Karpas-422 (cell line): ENCODE results near the gene PGM2. TPM values are rescaled to one million over a fixed set of nuclear protein-coding genes. Genes with fewer than 3 reads are reported as not detected.

Source experiments
- DNase-seq: peaks from one replicate; pipeline ENCODE4 v3.0.0-alpha.2; 2015
- H2AFZ ChIP-seq: fragments of 200-600 bp; sonication (generic); 2 replicates; pipeline ENCODE4 v1.6.1; 2014; ENCODE audit warnings: antibody characterized with exemption, low read length, mixed read lengths
- H3K27ac ChIP-seq: fragments of 200-600 bp; sonication (generic); 2 replicates; pipeline ENCODE4 v1.5.1; 2014; ENCODE audit warnings: mild to moderate bottlenecking, low read length, moderate library complexity
- H3K27me3 ChIP-seq: fragments of 200-600 bp; sonication (generic); 2 replicates; pipeline ENCODE4 v1.6.1; 2014; ENCODE audit warnings: low read length, mixed read lengths
- H3K36me3 ChIP-seq: fragments of 200-600 bp; sonication (generic); 2 replicates; pipeline ENCODE4 v1.6.1; 2014; ENCODE audit warnings: low read length, mixed read lengths; ENCODE audit not compliant: insufficient read depth
- H3K4me1 ChIP-seq: fragments of 200-600 bp; sonication (generic); 2 replicates; pipeline ENCODE4 v1.6.1; 2014; ENCODE audit warnings: mild to moderate bottlenecking, low read length, mixed read lengths
- H3K4me2 ChIP-seq: fragments of 200-600 bp; sonication (generic); 2 replicates; pipeline ENCODE4 v1.6.1; 2014; ENCODE audit warnings: low read length, low read depth, mild to moderate bottlenecking; ENCODE audit not compliant: poor library complexity, severe bottlenecking
- H3K4me3 ChIP-seq: fragments of 200-600 bp; sonication (generic); 2 replicates; pipeline ENCODE4 v1.5.1; 2014; ENCODE audit warnings: mild to moderate bottlenecking, antibody characterized with exemption, low read length, mixed read lengths
- H3K79me2 ChIP-seq: fragments of 200-600 bp; sonication (generic); 2 replicates; pipeline ENCODE4 v1.6.1; 2014; ENCODE audit warnings: mild to moderate bottlenecking, low read length, mixed read lengths
- H3K9ac ChIP-seq: fragments of 200-600 bp; sonication (generic); 2 replicates; pipeline ENCODE4 v1.6.0; 2014; ENCODE audit warnings: low read length
- H3K9me2 ChIP-seq: fragments of 200-600 bp; sonication (generic), shearing (Covaris generic); replicated peaks from 2 replicates; pipeline ENCODE4 v1.6.0; 2014; ENCODE audit warnings: mild to moderate bottlenecking, low read length, moderate library complexity; ENCODE audit not compliant: insufficient read depth
- H3K9me3 ChIP-seq: fragments of 300-700, 200-600 bp; sonication (generic); 2 replicates; pipeline ENCODE4 v1.6.1; 2014; ENCODE audit warnings: low read length, mixed read lengths
- H4K20me1 ChIP-seq: fragments of 200-600 bp; sonication (generic); 2 replicates; pipeline ENCODE4 v1.6.1; 2014; ENCODE audit warnings: mild to moderate bottlenecking, antibody characterized with exemption, low read length, low read depth; ENCODE audit not compliant: insufficient read depth
- total RNA-seq: library from RNA; depleted of rRNA; stranded (reverse); fragments of >200 nt; shearing (Covaris generic); gene quantifications from 2 replicates; pipeline ENCODE4 v1.2.3, GENCODE V29; 2014; ENCODE audit warnings: low replicate concordance

The PGM2 gene
- total RNA-seq, 1 experiment from 2014 or later, result 40.3 TPM

DNA sequence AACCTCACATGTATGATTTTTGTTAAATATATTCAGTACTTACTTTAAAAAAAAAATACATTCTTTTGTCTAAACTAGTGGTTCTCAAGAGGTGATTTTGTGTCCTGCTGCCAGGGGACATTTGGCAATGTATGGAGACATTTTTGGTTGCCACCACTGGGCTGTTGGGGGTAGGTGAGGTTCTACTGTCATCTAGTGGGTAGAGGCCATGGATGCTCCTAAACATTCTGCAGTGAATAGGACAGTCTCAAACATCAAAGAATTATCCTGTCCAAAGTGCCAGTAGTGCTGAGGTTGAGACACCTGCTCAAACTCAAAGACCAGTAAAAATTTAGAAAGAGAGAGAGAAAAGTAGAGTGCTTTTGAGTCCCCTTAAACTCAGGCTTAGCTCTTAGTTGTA, 32.9 kb upstream of the PGM2 start:
- H3K4me3 ChIP-seq, result no peak overlapping the region
- H3K36me3 ChIP-seq, result no peaks in the 10 kb centered on the region
- DNase-seq, result peak; percentile 58
- no peaks in the 10 kb centered on the region for H4K20me1 ChIP-seq
- no peak overlapping the region for H3K4me2 ChIP-seq
- H3K9me3 ChIP-seq, result no peaks in the 10 kb centered on the region
- no peak overlapping the region for H2AFZ ChIP-seq
- H3K27me3 ChIP-seq, result no peaks in the 10 kb centered on the region
- no peak overlapping the region for H3K9ac ChIP-seq
- H3K9me2 ChIP-seq, result no peaks in the 10 kb centered on the region
- H3K27ac ChIP-seq, result no peak overlapping the region
- no peaks in the 10 kb centered on the region for H3K4me1 ChIP-seq
- no peaks in the 10 kb centered on the region for H3K79me2 ChIP-seq

DNA sequence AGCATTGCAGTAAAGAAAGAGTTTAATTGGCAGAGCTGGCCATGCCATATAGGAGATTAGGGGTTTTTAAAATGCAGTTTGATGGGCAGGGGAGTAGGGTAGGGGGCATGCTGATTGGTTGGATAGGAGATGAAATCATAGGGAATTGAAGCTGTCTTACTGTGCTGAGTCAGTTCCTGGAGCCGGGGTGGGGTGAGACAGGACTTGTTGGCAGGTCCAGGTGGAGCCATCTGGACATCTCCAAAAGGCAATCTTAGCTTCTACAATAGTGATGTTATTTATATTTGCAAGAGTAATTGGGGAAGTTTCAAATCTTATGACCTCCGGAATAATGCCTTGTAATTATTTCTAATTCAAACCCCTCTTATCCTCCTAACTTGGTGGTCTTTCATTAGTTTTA, 32.4 kb upstream of the PGM2 start:
- Histone ChIP-seq H3K36me3 (no peaks in the 10 kb centered on the region), H3K79me2 (no peaks in the 10 kb centered on the region), H3K9ac (no peak overlapping the region), H2AFZ (no peak overlapping the region), H3K27ac (no peak overlapping the region), H3K4me2 (no peak overlapping the region), H3K9me3 (no peaks in the 10 kb centered on the region), H4K20me1 (no peaks in the 10 kb centered on the region), H3K27me3 (no peaks in the 10 kb centered on the region), H3K4me3 (no peak overlapping the region), H3K4me1 (no peaks in the 10 kb centered on the region), H3K9me2 (no peaks in the 10 kb centered on the region)
- no peak for DNase-seq

DNA sequence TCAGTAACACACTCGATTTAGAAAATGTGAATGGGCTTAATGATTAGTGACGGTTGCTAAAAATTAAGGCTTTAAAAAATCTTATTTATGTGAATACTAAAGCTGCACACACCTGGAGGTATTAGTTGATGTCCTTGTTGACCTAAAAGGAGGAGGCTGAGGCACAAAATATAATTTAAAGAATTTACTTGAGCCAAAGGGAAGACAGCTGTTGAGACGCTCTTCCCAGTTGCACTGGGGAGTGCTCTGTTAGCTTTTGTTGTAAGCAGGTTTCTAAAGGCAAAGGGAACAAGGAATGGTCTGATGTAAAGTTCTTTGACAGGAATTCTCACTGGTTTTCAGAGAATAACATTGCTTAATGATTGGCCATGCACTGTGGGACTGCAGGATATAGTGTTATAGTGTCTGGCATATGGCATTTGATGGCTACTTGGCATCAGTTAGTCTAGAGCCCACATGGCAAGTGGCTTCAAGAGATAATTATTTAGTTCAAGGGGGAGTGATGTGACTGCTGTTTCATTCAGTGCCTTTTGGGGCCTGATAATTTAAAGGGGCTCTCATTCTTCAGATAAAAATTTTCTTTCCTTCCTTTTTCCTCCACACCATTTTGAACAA, 30.8 kb upstream of the PGM2 start:
- Histone ChIP-seq H3K27me3 (no peaks in the 10 kb centered on the region), H3K36me3 (no peaks in the 10 kb centered on the region), H2AFZ (no peak overlapping the region), H4K20me1 (no peaks in the 10 kb centered on the region), H3K4me3 (no peak overlapping the region), H3K4me1 (no peaks in the 10 kb centered on the region), H3K27ac (no peak overlapping the region), H3K9me3 (no peaks in the 10 kb centered on the region), H3K9me2 (no peaks in the 10 kb centered on the region), H3K9ac (no peak overlapping the region), H3K4me2 (no peak overlapping the region), H3K79me2 (no peaks in the 10 kb centered on the region)
- DNase-seq, result no peak

DNA sequence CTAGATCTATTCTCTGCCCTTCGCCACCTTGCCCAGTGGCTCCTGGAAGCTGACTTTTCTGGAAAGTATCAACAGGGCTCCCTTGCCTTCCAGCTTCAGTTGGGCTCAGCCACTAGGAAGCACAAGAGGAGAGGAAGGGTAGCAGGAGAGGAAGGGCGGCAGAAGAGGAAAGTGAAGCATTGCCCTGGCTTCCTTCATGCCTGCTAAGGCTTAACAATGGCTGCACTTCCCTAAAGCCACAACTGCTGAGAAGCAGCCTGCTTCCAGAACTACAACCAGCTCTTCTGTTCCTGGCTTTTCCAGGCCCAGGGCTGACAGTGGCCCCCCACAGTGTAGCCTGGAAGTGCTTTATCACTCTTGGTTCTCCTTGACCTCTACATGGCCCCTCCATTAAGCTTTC, 29.1 kb upstream of the PGM2 start:
- H4K20me1 ChIP-seq, result no peaks in the 10 kb centered on the region
- no peaks in the 10 kb centered on the region for H3K9me3 ChIP-seq
- DNase-seq, result no peak
- H3K27me3 ChIP-seq, result no peaks in the 10 kb centered on the region
- no peak overlapping the region for H2AFZ ChIP-seq
- no peaks in the 10 kb centered on the region for H3K79me2 ChIP-seq
- H3K9ac ChIP-seq, result no peak overlapping the region
- H3K4me2 ChIP-seq, result no peak overlapping the region
- no peak overlapping the region for H3K4me3 ChIP-seq
- H3K27ac ChIP-seq, result no peak overlapping the region
- no peaks in the 10 kb centered on the region for H3K9me2 ChIP-seq
- H3K36me3 ChIP-seq, result no peaks in the 10 kb centered on the region
- no peaks in the 10 kb centered on the region for H3K4me1 ChIP-seq

DNA sequence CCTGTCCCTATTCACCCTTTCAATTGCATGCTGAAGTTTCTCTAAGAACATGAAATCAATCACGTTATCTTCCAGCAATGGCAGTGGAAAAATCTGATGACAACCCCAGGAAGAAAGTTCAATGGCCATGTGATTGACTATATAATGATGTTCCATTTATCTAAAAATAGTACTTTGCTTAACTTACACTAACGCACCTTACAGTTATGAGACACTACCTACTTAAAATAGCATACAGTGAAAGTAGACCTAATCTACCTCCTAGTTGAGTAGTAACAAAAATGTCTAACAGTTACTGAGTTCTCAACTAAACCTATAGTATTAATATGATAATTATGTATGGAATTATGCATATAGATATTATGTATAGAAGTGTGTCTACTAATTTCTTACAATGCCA, 28.6 kb upstream of the PGM2 start:
- no peak for DNase-seq
- Histone ChIP-seq H3K27me3 (no peaks in the 10 kb centered on the region), H3K27ac (no peak overlapping the region), H3K4me1 (no peaks in the 10 kb centered on the region), H3K9me2 (no peaks in the 10 kb centered on the region), H3K9ac (no peak overlapping the region), H3K9me3 (no peaks in the 10 kb centered on the region), H4K20me1 (no peaks in the 10 kb centered on the region), H2AFZ (no peak overlapping the region), H3K4me3 (no peak overlapping the region), H3K36me3 (no peaks in the 10 kb centered on the region), H3K79me2 (no peaks in the 10 kb centered on the region), H3K4me2 (no peak overlapping the region)

DNA sequence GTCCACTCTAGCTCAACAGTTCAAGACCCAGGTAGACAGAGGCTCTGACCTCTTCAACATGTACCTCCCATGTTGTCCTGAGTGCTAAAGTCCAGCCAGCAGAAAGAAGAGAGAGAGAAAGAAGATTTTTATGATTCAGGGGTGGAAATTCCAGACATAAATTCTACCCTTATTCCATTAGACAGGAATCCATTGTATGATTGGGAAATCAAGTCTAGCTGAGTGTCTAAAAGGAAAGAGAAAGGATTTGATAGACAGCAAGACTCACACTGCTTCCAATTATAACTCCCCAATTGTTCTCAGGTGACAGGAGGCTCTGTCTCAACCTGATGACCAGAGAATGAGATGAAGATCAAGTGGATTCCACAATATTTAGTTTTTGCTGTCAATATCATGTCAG, 27.9 kb upstream of the PGM2 start:
- H4K20me1 ChIP-seq, result no peaks in the 10 kb centered on the region

DNA sequence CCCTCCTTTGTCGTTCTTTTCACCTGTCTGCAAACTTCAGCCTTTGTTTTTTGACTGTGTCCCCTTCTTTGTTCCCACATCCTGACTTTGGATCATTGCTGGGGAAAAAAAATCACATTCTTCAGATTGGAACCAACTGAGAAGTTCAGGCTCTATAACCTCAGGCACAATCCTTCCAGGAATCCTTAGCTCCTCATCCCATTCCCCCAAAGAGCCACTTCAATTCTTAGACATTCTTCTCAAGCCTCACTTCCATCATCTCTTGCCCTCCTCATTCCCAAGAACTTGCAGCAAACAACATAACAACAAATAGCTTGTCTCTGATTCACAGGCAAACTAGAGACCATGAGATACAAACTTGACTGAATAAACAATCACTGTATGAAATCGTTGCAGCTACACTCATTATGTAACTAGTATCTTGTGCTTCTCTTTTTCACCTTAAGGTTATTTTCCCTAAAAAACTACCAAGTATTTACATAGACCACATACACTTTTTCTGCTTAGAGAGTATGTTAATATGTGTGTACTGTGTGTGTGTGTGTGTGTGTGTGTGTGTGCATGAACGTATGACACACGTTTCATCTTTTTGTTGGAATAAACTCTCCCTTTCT, 26.4 kb upstream of the PGM2 start:
- H3K9me2 ChIP-seq, result no peaks in the 10 kb centered on the region
- DNase-seq, result no peak
- H3K27me3 ChIP-seq, result no peaks in the 10 kb centered on the region
- H2AFZ ChIP-seq, result no peak overlapping the region
- no peaks in the 10 kb centered on the region for H3K9me3 ChIP-seq
- no peaks in the 10 kb centered on the region for H3K79me2 ChIP-seq
- H3K27ac ChIP-seq, result no peak overlapping the region
- no peak overlapping the region for H3K9ac ChIP-seq
- no peaks in the 10 kb centered on the region for H4K20me1 ChIP-seq
- no peaks in the 10 kb centered on the region for H3K4me1 ChIP-seq
- H3K4me2 ChIP-seq, result no peak overlapping the region
- H3K36me3 ChIP-seq, result no peaks in the 10 kb centered on the region
- no peak overlapping the region for H3K4me3 ChIP-seq

More for the DNA sequence above, 27.9 kb upstream of the PGM2 start:
- no peak overlapping the region for H2AFZ ChIP-seq
- H3K9ac ChIP-seq, result no peak overlapping the region
- no peaks in the 10 kb centered on the region for H3K36me3 ChIP-seq
- no peak overlapping the region for H3K4me2 ChIP-seq
- no peak overlapping the region for H3K4me3 ChIP-seq
- no peaks in the 10 kb centered on the region for H3K27me3 ChIP-seq
- H3K4me1 ChIP-seq, result no peaks in the 10 kb centered on the region
- no peaks in the 10 kb centered on the region for H3K9me2 ChIP-seq
- H3K9me3 ChIP-seq, result no peaks in the 10 kb centered on the region
- DNase-seq, result no peak
- H3K79me2 ChIP-seq, result no peaks in the 10 kb centered on the region
- no peak overlapping the region for H3K27ac ChIP-seq

DNA sequence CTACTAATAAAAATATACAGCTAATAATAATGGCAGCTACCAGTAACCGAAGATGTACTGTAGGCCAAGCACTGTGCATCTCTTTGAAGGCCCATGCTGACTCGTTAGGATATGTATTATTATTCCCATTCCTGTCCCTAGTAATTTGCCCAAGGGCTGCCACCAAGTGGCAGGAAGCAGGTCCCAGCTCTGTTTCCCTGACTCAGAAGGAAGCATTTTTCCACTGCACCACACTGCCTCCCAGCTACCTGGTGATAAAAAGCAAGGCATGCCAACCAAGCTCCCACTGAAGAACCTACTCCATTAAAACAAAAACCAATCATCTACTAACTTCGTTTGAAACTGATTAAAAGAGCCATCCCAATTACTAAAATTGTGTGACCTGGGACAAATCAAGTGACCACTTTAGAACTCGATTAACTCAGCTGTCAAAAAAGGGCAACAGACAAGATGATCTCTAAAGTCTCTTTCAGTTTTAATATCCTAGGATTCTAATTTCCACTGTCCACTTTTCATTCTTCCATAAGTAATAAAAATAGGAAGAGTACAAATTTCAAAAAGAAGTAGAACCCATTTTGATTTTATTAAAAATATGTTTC, 24.3 kb upstream of the PGM2 start:
- Histone ChIP-seq H3K9ac (no peak overlapping the region), H3K4me2 (no peak overlapping the region)
- no peak for DNase-seq

More for the DNA sequence above, 24.3 kb upstream of the PGM2 start:
- Histone ChIP-seq H3K27ac (no peak overlapping the region), H3K36me3 (no peaks in the 10 kb centered on the region), H3K4me3 (no peak overlapping the region), H4K20me1 (no peaks in the 10 kb centered on the region), H3K79me2 (no peaks in the 10 kb centered on the region), H3K9me2 (no peaks in the 10 kb centered on the region), H2AFZ (no peak overlapping the region), H3K27me3 (no peaks in the 10 kb centered on the region), H3K4me1 (no peaks in the 10 kb centered on the region), H3K9me3 (no peaks in the 10 kb centered on the region)
